Neuron (in vitro differentiated cells): Measurements from ENCODE around the gene SOAT1.
"Not testable (repeated sequence)": the region's sequence is repeated elsewhere in the genome, so short reads cannot be mapped to it uniquely, and the experiment has no call there.

ENCODE experiments used
- H2AFZ ChIP-seq: one replicate; pipeline ENCODE4 v1.6.1; 2013; ENCODE audit warnings: low read depth, mild to moderate bottlenecking, inconsistent platforms, low read length, moderate library complexity
- H3K27me3 ChIP-seq: one replicate; pipeline ENCODE4 v1.6.1; 2013; ENCODE audit warnings: low read length; ENCODE audit not compliant: insufficient read depth
- H3K36me3 ChIP-seq: one replicate; pipeline ENCODE4 v1.6.1; 2013; ENCODE audit warnings: low read length; ENCODE audit not compliant: insufficient read depth
- H3K4me1 ChIP-seq: one replicate; pipeline ENCODE4 v1.6.1; 2013; ENCODE audit warnings: low read length; ENCODE audit not compliant: insufficient read depth
- H3K4me3 ChIP-seq: 2 replicates; pipeline ENCODE4 v1.5.1; 2013; ENCODE audit warnings: mild to moderate bottlenecking, low read length, moderate library complexity
- H3K9me3 ChIP-seq: one replicate; pipeline ENCODE4 v1.6.1; 2013; ENCODE audit warnings: low read length

Gene SOAT1

DNA sequence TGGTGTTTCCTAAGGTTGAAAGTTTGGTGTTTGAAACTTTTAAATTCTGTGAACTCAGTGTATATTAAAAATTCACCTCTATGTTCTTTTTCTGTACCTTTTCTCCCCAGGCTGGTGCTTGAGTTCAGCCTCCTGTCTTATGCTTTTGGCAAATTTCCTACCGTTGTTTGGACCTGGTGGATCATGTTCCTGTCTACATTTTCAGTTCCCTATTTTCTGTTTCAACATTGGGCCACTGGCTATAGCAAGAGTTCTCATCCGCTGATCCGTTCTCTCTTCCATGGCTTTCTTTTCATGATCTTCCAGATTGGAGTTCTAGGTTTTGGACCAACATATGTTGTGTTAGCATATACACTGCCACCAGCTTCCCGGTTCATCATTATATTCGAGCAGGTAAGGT lies 47.3 kb downstream of the SOAT1 start:
- no peaks in the 10 kb centered on the region for H3K9me3 ChIP-seq
- H3K4me1 ChIP-seq: no peaks in the 10 kb centered on the region
- no peak overlapping the region for H3K4me3 ChIP-seq
- no peaks in the 10 kb centered on the region for H3K27me3 ChIP-seq
- peaks cover 28% of the 10 kb centered on the region for H3K36me3 ChIP-seq
- no peak overlapping the region for H2AFZ ChIP-seq

DNA sequence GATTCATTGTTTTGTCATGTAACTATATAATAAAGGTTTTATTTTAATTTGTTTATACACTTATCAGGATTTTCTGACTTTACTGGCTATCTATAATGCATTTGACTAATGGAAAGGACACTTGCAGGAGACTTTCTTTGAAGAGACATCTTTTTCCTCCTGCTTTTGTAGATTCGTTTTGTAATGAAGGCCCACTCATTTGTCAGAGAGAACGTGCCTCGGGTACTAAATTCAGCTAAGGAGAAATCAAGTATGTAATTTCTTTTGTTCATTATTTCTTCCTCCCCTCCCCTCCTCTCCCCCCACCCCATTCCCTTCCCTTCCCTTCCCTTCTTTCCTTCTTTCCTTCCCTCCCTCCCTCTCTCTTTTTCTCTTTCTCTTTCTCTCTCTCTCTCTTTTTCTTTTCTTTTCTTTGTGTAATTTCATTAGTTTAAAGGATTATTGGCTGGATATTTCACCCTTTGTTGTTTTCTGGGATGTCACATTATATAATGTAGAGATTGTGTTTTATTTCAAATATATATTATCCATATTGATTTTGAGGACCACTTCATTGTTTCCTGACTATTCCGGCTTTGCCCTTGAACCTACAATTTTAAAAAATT lies 48.4 kb downstream of the SOAT1 start:
- H3K4me3 ChIP-seq: no peak overlapping the region
- peaks cover 35% of the 10 kb centered on the region for H3K36me3 ChIP-seq
- no peaks in the 10 kb centered on the region for H3K9me3 ChIP-seq
- H2AFZ ChIP-seq: no peak overlapping the region
- H3K27me3 ChIP-seq: no peaks in the 10 kb centered on the region
- no peaks in the 10 kb centered on the region for H3K4me1 ChIP-seq

DNA sequence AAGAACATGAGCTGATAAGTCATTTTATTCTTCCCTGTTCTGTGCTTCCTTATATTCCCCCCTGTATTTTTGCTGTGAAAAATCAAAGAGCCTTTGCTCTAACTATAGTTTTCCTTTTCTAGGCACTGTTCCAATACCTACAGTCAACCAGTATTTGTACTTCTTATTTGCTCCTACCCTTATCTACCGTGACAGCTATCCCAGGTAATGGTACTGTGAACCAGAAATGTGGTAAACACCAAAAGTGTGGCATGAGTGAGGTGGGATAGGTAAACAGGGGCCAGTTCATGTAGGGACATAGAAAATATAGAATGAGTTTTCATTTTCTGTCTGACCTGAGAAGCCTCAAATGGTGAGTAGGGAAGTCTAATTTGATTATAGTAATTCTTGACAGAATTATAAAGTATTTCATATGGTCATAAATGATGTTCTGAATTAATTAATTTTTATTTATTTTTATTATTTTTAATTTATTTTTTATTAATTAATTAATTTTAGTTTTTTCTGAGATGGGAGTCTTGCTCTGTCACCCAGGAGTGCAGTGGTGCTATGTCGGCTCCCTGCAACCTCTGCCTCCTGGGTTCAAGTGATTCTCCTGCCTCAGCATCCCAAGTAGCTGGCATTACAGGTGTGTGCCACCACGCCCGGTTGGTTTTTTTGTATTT lies 49.3 kb downstream of the SOAT1 start:
- Histone ChIP-seq H3K27me3 (no peaks in the 10 kb centered on the region), H3K36me3 (peaks cover 37% of the 10 kb centered on the region), H3K9me3 (no peaks in the 10 kb centered on the region), H2AFZ (no peak overlapping the region), H3K4me1 (no peaks in the 10 kb centered on the region), H3K4me3 (no peak overlapping the region)

DNA sequence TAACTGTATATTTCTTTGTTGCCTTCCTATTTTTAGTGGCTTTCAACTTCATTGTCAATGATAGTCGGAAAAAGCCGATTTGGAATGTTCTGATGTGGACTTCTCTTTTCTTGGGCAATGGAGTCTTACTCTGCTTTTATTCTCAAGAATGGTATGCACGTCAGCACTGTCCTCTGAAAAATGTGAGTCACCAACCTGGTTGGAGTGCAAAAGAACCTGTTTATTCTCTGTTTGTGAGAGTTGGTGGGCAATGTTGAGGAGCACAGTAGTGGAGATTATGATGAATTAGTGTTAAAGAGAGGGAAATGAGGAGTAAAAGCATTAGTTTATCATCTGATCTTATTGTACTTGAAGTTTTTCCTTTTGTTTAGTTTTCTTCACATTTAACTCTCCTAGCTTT lies 57.7 kb downstream of the SOAT1 start:
- no peak overlapping the region for H2AFZ ChIP-seq
- no peaks in the 10 kb centered on the region for H3K27me3 ChIP-seq
- H3K4me1 ChIP-seq: no peaks in the 10 kb centered on the region
- H3K36me3 ChIP-seq: peaks cover 38% of the 10 kb centered on the region
- H3K4me3 ChIP-seq: no peak overlapping the region
- H3K9me3 ChIP-seq: no peaks in the 10 kb centered on the region

DNA sequence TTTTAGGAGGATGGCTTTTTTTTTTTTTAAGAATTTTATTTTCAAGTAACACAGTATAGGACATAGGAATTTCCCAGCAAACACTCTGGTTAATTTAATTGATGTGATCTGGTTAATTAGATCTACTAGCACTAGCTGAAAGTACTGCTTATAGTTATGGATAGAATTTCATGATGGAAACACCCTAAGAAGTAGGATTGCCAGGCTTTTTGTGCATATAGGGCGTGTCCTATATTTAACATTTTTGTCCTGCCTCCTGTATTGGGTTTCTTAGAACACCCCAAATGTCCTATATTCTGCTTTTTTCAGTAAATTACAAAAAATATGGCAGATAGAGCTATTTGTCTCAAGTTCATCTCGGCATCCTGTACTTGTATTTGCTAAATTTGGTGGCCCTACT lies 58.6 kb downstream of the SOAT1 start:
- Histone ChIP-seq H3K36me3 (peaks cover 34% of the 10 kb centered on the region), H3K9me3 (no peaks in the 10 kb centered on the region), H3K4me3 (no peak overlapping the region)

DNA sequence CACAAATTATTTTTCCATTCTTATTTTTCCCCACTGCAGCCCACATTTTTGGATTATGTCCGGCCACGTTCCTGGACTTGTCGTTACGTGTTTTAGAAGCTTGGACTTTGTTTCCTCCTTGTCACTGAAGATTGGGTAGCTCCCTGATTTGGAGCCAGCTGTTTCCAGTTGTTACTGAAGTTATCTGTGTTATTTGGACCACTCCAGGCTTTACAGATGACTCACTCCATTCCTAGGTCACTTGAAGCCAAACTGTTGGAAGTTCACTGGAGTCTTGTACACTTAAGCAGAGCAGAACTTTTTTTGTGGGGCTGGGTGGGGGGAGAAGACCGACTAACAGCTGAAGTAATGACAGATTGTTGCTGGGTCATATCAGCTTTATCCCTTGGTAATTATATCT lies 59.9 kb downstream of the SOAT1 start:
- H3K27me3 ChIP-seq: no peaks in the 10 kb centered on the region
- peaks cover 27% of the 10 kb centered on the region for H3K36me3 ChIP-seq
- no peaks in the 10 kb centered on the region for H3K4me1 ChIP-seq
- H2AFZ ChIP-seq: no peak overlapping the region
- no peaks in the 10 kb centered on the region for H3K9me3 ChIP-seq
- no peak overlapping the region for H3K4me3 ChIP-seq

More for the DNA sequence above, 58.6 kb downstream of the SOAT1 start:
- Histone ChIP-seq H3K27me3 (no peaks in the 10 kb centered on the region), H2AFZ (no peak overlapping the region), H3K4me1 (no peaks in the 10 kb centered on the region)

DNA sequence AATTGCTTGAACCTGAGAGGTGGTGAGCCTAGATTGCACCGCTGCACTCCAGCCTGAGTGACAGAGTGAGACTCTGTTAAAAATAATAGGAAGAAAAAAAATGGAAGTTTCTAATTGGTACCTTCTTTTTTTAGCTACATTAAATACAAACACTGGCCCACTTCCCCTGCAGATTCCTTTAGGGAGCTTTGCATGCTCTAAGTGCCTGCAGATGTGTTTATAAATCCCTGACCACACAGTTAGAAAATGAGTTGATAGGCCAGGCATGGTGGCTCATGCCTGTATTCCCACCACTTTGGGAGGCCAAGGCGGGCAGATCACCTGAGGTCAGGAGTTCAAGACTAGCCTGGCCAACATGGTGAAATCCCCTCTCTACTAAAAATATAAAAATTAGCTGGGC lies 68.0 kb downstream of the SOAT1 start:
- H3K4me1 ChIP-seq, H3K36me3 ChIP-seq, H3K27me3 ChIP-seq, H3K9me3 ChIP-seq, H2AFZ ChIP-seq, H3K4me3 ChIP-seq: not testable (repeated sequence)

DNA sequence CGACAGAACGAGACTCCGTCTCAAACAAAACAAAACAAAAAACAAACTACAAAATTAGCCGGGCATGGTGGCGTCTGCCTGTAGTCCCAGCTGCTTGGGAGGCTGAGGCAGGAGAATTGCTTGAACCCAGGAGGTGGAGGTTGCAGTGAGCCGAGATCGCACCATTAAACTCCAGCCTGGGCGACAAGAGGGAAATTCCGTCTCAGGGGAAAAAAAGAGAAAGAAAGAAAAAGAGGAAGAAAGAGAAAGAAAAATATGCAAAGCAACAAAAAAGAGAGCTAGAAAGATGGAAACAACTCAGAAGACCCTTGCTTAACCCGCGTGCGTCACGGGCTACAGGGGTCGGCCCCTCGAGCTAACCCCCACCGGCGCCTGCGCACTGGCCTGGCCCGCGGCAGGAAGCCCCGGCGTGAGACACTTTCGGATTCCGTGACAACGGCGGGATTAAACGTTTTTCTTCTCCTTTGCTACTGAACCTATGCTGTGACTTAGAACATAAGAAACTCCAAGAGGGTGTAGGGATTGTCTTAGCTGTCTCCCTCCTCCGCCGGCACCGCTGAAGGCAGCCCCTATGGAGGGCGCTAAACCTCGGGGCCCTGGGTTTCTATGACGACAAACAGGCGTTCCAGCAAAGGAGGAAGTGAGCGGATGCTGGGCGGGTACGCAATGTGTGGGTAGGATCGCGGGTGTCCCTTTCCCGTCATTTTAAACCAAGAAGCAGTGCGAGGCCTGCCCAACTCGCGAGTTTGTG lies 71.9 kb downstream of the SOAT1 start, which contains the start of gene AXDND1:
Gene AXDND1 (plus strand): TSS at position 630 of the 751 bp plus-strand sequence. CDS start 539 bp downstream, outside the sequence.
- Histone ChIP-seq H3K36me3 (no peaks in the 10 kb centered on the region), H2AFZ (peak within 1 kb of the TSS; percentile 94), H3K27me3 (no peaks in the 10 kb centered on the region)

DNA sequence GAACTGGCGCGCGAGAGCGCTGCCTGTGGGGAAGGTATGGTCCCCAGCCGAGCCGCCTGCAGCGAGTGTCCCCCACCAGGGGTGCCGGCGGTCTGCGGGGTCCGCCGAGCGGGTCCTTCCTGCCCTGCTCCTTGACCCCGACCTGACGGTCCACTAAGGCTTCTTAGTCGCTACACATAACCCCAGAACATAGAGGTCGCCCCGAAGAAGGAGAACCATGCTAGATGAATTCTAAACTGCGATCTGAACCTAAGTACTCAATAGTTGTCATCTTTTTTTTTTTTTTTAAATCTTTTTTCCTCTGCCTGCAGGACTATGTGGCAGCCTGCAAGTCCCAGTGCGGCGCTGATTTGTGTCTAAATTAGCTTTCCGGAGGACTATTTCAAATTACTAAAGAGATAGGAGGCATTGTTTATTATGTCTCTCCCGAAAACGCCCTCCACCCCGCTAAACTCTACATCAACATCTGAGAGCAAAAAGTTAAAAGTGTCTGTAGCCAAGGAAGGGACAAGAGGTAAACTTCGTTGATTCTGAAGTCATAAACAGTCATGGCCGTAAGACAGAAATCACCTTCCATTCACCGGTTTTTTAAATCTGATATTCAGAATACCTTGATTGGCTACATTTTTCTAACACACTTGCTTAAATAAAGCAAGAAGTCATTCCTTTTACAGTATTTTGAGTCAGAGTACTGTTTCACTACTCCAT lies 72.7 kb downstream of the SOAT1 start:
- H3K4me1 ChIP-seq: peaks cover 3% of the 10 kb centered on the region
- no peaks in the 10 kb centered on the region for H3K36me3 ChIP-seq
- H3K27me3 ChIP-seq: no peaks in the 10 kb centered on the region
- peak overlapping the region; percentile 94 for H2AFZ ChIP-seq
- H3K9me3 ChIP-seq: no peaks in the 10 kb centered on the region
- H3K4me3 ChIP-seq: peak overlapping the region; percentile 85

More for the DNA sequence above, 71.9 kb downstream of the SOAT1 start, which contains the start of gene AXDND1:
- peaks cover 3% of the 10 kb centered on the region for H3K4me1 ChIP-seq
- no peaks in the 10 kb centered on the region for H3K9me3 ChIP-seq
- peak within 1 kb of the TSS; percentile 85 for H3K4me3 ChIP-seq

DNA sequence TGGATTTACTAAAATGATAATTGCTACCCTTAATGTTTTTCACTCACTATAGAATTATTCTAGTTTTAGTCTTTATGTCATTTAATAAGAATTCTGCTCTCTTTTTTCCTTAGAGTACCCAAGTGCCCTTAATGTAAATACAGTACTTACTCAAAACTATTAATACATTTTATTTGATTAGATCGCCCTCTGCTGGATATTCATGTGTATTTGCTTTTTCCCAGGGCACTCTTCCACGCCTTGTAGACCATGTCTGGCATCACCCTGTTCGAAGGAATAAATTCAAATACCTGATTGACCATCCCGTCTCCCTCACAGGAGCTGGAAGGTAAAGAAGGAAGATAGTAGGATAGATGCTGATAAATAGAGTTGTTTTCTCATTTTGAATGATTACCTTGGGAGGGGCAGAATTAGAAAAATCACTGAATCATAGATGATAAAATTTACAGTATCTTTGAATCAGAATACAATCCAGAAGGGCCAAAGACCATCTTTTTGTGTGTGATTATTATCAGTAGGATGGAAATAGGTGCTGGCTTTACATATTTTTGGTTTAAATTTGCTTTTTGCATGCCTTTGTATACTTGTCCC lies 76.2 kb downstream of the SOAT1 start:
- H3K36me3 ChIP-seq: no peaks in the 10 kb centered on the region
- H3K9me3 ChIP-seq: no peaks in the 10 kb centered on the region
- H3K4me1 ChIP-seq: peaks cover 3% of the 10 kb centered on the region
- no peaks in the 10 kb centered on the region for H3K27me3 ChIP-seq
- H2AFZ ChIP-seq: no peak overlapping the region
- H3K4me3 ChIP-seq: no peak overlapping the region

DNA sequence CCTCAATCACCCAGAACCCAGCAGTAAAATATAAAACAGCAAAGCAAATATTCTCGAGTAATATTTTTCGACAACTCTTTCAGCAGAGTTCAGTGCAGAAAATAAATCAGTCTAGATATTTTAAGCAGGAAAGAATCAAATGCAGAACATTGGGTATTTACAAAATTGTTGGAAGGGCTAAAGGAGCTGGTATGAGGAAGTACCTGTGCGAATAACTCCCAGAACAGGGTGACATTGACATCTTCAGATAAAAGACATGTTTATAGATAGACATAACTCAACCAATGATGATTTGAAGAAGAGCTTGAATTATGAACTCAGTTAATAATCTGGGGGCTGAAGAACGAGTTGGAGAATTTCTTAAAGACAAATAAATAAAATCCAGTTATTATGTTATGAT lies 78.6 kb downstream of the SOAT1 start:
- H3K9me3 ChIP-seq: no peaks in the 10 kb centered on the region
- H3K4me3 ChIP-seq: no peak overlapping the region
- no peaks in the 10 kb centered on the region for H3K36me3 ChIP-seq
- no peak overlapping the region for H2AFZ ChIP-seq
- no peaks in the 10 kb centered on the region for H3K4me1 ChIP-seq
- H3K27me3 ChIP-seq: no peaks in the 10 kb centered on the region

DNA sequence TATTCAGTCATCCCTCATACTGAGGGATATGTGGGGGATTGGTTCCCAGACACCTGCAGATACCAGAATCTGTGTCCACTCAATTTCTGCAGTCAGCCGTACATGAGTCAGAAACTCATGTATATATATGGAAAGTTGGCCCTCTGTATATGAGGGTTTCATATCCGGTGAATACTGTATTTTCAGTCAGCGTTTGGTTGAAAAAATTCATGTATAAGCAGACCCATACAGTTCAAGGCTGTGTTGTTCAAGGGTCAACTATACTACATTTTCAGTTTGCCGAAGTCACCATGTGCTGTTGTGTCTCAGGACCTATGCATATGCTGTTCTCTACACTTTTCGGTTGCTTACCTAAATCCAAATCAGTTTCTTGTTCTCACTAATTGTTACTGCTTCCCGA lies 82.6 kb downstream of the SOAT1 start:
- no peak overlapping the region for H2AFZ ChIP-seq

More for the DNA sequence above, 82.6 kb downstream of the SOAT1 start:
- H3K36me3 ChIP-seq: no peaks in the 10 kb centered on the region
- no peaks in the 10 kb centered on the region for H3K9me3 ChIP-seq
- H3K4me3 ChIP-seq: no peak overlapping the region
- no peaks in the 10 kb centered on the region for H3K27me3 ChIP-seq
- H3K4me1 ChIP-seq: no peaks in the 10 kb centered on the region
